Heart left ventricle (tissue), 13 donors: ENCODE data around the gene ZNF304.

Source experiments
- POLR2A ChIP-seq, 2 donors: fragments of 450-650 bp; IDR thresholded peaks; one replicate each; pipeline ENCODE4 v1.6.1; 2017; ENCODE audit warnings: antibody characterized with exemption in 2 of 2, mild to moderate bottlenecking in 2 of 2, moderate library complexity in 2 of 2
- TF ChIP-seq, protein P1 (sequence below), 12 donors: fragments of 200-600 bp; sonication (generic) in 4 of 12; IDR thresholded peaks; one replicate each; pipeline versions ENCODE4 v1.5.0 to v1.8.0; 2018 to 2022; ENCODE audit warnings: antibody characterized with exemption in 12 of 12, mild to moderate bottlenecking in 5 of 12
- donor health status: ischemic (EF 13 %, LVEDD 7.1; RV severe dilation, severe dysfunction).
- donor health status: DM: no; HTN: yes; CAD: no.
- donor health status: DM: no; HTN: no; CAD: no.
- donor health status: ischemic (EF 25% LVEDD 6.9; RV normal size, moderate dysfunction).
- donor health status: ischemic (EF 25% LVEDD 5.7; RV mildly dilated, moderate dysfunction).
- donor health status: ischemic (EF 35%, LVEDD 5.7; RV mildly dilated, moderate dysfunction).
- donor health status: nonischemic (EF 11% LVEDD 7.7; RV severe dilation, severe dysfunction).
- donor health status: DM: yes; HTN: yes; CAD: no.
- donor health status: PGD.
- donor health status: ischemic (EF 29% LVEDD 5.4; RV normal size, mild dysfunction).
- donor health status: nonischemic (EF 23%, LVEDD 6.1; RV moderate dilation, normal function).

DNA sequence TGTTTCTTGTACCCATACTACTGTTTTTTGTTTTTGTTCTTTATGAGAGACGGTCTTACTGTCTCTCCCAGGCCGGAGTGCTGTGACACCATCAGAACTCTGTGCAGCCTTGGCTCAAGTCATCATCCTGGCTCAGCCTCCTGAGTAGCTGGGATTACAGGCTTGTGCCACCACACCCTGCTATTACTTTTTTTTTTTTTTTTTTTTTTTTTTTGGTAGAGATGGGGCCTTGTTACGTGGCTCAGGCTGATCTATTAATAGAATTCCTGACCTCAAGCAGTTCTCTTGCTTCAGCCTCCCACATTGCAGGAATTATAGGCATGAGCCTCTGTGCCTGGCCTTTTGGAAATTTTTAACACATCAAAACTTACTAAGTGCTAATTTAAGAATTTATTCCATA lies 2.9 kb upstream of the ZNF304 start:
- no peak for TF ChIP-seq POLR2A (IDR thresholded peaks at IDR 0.05)
- TF ChIP-seq, protein P1, sequence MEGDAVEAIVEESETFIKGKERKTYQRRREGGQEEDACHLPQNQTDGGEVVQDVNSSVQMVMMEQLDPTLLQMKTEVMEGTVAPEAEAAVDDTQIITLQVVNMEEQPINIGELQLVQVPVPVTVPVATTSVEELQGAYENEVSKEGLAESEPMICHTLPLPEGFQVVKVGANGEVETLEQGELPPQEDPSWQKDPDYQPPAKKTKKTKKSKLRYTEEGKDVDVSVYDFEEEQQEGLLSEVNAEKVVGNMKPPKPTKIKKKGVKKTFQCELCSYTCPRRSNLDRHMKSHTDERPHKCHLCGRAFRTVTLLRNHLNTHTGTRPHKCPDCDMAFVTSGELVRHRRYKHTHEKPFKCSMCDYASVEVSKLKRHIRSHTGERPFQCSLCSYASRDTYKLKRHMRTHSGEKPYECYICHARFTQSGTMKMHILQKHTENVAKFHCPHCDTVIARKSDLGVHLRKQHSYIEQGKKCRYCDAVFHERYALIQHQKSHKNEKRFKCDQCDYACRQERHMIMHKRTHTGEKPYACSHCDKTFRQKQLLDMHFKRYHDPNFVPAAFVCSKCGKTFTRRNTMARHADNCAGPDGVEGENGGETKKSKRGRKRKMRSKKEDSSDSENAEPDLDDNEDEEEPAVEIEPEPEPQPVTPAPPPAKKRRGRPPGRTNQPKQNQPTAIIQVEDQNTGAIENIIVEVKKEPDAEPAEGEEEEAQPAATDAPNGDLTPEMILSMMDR (IDR thresholded peaks at IDR 0.05) = no peak
